HG03520 (cell line): ENCODE data around the gene PDZRN3.

Experiments
- ATAC-seq: cut with Tn5 transposase; IDR thresholded peaks from one replicate; pipeline ENCODE4 v1.9.1; 2021; ENCODE audit warnings: mild to moderate bottlenecking, moderate library complexity; ENCODE audit not compliant: unreplicated experiment

PDZRN3 gene

DNA sequence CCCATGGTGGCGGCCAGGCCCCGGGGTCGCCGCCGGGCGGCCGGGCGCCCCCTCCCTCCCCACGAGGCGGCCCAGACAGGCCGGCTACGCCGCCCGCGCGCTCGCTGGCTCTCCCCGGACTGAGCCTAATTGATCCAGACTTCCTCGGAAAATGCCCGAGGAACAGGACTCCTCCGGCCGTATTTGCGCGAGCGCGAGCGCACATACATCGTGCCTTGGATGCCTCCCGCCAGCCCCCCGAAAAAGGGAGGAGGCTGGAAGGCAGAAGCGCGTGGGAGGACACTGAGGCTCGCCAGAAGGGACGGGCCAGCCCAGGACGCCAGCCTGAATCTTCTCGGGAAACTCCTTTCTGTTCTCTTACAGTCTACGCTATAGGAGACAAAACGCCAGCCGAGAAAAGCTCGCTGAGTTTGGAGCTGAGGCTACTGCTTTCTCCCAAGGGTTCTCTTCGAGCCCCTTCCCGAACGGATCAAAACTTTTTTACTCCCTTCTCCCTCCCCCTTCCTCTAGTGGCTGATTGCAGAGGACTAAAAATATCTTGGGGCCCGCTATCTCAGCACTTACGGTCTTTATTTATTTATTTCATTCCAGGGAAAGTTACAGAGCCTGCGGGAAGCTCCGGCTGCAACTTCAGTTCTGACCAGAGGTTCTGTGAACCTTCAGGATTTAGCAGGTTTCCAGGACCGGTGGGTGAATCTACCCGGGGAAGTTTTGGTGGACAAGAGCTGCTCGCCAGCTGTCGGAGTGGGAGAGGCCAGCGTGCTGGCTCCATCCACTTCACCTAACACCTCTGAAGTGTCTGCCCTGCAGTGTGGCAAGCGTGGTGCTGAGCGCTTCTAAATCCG is at the start of gene PDZRN3:
TSS of gene PDZRN3 (minus strand) at position 121 of the 845 bp plus-strand sequence.
- no peak for ATAC-seq

DNA sequence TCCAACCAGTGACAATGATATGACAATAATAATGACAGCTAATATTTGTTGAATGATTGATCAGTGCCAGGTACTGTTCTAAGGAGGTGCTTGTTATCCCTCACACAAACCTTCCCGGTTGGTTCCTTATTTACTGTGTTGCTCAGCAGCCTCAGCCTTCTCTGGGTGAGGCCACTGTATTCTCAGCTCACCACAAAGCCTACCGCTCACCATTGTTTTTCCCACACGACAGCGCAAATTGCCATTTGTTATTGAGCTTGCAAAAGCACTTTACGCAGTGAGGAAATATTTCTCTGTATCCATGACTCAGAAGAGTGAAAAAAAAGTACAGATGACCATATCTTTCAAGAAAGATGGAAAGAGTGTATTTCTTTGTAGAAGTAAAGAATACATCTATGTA is 49.5 kb upstream of the PDZRN3 start:
- no peak for ATAC-seq

DNA sequence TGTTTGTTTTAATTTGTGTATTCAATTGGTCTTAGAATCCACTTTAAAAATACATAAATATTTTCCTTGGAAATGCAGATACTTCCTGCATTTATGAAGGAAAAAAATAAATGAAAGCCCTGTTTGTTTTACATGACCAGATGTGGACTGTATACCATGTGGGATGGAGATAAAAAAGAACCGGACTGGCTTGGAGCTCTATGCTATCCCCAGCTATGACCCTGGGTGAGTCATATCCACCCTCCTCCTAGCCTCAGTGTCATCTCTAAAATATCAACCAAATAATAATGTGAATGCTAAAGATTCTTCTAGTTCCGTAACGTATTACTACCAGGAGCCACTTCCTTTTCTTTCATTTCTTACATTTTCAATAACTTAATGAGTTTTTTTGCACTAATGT is 44.5 kb upstream of the PDZRN3 start:
- ATAC-seq, result no peak

DNA sequence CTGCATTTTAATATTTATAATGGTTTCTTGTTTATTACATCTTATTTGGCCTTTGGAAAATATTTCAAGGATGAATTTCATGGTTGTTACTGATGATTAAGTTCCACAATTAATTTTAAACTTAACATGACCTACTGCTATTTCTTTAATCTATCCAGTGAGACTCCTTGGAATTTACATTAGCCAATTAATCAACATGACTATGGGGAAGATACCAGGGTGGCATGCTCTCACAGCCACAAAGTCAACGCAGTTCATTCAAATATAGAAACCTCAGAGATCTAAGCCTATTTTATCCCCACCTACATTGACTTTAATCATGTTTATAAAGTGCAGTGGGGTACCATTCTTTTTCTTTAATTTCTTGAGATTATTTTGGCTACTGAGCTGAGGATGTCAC is 43.6 kb upstream of the PDZRN3 start:
- no peak for ATAC-seq

DNA sequence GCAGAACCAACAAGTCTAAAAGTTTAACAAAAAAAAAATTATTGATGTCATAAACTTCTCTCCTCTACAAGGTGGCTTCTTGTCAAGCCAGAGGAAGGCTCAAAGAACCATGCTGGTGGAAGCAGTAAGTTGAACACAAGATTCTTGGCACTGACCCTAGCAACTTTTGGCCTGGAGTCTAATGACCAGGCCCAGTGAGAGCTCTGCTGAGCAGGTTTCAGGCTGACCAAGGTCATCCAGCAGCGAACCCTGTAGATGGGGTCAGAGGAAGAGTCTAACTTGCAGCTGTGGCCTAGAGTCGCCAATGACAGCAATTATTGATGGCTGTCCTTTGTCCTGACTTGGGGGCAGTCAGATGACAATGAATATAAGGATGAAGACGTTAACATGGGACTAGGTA is 43.1 kb upstream of the PDZRN3 start:
- ATAC-seq, result no peak

DNA sequence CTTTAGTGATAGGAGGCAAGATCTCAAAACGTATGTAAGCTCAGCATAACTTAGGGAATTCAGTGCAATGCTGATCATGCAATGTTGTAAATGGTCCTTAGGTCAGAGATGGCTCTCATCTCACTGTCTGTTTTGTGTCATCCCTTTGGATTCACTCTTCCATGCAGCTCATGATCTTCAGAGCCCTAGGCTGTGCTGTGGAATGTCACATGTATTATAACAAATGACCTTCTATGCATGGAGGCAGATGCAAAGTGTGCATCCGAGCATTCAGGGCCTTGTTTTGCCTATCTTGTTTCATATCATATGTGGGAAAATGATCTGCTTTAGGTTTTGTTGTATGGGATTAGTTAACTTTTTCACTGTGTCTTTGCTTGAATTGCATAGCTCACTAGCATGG is 40.5 kb upstream of the PDZRN3 start:
- no peak for ATAC-seq

DNA sequence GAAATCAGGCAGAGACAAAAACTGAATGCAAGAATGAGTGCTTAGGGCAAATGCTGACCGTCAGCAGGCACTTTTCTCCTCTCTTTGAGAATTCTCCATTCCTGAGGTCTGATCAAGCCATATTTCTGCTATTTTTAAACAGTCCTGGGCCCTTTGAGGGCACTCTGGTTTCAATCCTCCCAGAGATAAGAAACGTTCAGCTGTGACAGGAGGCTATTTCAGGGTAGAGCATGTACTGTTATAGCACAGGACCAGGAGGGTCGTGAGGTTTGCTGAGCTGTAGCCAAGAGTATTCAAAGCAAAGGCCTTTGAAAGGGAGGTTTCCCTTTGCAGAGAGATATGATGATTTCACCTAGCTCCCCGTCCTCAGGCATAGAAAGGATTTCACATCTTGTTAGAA is 39.6 kb upstream of the PDZRN3 start:
- ATAC-seq, result no peak

DNA sequence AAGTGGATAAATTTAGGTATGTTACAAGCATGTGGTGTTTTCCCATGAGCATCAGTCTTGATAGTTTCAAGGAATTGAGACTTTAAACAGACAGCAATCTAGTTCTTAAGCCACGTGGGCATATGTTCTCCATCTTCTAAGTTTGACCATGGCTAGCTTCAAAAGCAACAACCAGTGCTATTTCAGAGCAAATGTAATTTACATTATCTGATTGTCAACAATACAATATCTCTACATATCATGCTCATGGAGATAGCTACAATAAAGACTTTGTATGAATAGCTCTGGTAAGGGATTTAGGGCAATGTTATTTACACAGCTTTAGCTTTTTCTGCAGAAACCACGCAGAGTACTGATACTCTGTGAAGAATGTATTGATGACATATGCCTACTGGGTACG is 38.8 kb upstream of the PDZRN3 start:
- ATAC-seq, result no peak

DNA sequence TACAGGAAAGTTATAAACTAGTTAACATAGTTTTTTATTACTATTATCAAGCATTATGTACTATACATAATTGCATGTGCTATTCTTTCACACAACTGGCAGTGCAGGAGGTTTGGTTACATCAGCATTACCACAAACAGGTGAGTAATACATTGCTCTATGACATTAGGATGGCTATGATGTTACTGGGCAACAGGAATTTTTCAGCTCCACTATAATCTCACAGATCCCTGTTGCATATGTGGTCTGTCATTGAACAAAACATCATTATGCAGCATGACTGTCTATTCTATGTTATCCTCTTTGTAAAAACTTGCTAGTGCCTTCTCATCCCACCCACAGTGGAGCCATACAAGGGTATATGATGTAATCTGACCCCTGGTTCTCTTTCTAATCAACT is 36.5 kb upstream of the PDZRN3 start:
- ATAC-seq, result no peak

DNA sequence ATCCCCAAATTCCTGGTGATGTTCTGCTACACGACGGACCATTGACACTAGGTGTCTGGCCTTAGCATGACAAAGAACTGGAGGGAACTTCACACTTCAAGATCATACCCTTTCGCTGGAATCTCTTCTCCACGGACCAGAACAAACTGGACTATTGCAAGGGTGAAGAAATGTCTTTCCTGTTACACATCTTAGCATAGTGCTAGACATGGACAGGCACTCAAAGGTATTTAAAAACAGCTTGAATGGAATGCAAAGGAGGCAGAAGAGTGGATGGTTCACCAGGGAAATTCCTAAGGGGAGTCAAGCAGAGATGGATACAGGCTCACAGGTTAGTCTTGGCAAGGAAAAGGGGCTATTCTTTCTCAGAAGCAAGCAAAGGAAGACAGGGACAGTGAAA is 33.5 kb upstream of the PDZRN3 start:
- ATAC-seq, result no peak

DNA sequence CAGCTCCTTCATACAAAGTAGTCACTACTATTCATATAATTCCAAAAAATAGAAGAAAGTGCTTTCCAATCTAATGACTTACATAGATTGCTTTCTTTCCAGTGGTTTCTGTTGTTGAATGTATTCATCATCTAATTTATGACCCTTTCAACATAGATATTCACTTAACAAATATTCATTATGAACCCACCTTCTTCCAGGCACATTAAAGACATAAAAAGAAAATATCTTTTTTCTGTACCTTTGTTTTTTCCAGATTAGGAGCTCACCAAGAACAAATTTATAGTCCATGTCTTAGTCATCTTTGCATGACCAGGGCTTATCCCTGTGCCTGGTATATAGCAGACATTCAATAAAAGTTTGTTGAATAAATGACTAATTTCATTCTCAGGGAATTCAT is 32.4 kb upstream of the PDZRN3 start:
- ATAC-seq, result no peak

DNA sequence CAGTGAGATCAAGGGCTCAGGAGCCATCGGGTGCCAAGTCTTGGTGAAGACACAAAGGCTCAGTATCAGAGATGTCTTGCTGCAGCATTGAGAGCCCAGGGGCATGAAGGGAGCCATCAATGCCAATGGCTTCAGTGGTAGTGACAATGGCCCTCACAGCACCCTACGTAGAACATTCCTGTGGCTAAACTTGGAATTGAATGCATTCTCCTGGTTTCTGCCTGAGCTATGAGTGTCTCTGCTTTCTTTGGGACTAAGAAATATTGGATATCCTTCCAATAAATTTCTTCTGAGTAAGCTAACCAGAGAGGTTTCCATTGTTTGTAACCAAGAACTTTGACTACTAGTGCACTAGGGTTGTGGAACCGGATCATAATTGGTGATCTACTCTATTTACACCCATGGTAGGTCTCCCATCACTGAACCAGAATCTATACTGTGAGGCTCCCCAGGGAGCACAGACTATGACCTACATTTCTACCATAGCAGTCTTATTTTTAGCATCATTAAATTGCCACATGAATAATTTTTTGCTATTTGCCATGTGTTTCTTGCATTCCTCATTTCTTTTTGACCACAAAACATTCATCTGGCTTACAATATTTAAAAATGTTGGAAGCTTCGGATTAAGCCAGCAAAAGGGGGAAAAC is 31.6 kb upstream of the PDZRN3 start:
- ATAC-seq, result no peak

DNA sequence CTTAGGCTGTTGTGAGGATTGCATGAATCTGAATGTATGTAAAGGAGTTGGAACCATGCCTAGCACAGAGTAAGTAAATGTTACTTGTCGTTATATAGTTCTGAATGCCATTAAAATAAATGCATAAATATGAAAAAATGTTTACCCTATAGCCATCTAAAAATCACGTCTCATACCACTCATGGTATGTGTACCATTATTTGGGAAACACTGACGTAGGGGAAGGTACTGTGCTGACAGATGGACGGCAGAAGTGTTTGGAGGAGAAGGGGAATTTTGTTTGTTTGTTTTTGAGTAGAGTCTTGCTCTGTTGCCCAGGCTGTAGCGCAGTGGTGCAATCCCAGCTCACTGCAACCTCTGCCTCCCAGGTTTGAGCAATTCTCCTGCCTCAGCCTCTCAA is 30.5 kb upstream of the PDZRN3 start:
- no peak for ATAC-seq

DNA sequence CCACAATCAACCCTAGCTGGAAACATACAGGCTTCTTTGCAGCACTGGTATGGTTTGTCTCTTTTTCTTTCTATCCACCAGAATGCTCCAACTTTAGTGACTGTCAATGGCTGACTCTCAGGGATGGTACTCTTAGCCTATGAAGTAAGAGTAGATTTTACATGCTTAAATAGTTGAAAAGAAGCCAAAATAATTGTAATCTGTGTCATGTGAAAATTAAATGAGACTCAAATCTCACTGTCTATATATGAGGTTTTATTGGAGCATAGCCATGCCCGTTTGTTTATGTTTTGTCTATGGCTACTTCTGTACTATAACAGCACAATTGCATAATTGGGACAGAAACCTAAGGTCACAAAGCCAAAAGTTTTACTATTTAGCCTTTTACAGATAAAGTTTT is 29.1 kb upstream of the PDZRN3 start:
- ATAC-seq, result no peak

DNA sequence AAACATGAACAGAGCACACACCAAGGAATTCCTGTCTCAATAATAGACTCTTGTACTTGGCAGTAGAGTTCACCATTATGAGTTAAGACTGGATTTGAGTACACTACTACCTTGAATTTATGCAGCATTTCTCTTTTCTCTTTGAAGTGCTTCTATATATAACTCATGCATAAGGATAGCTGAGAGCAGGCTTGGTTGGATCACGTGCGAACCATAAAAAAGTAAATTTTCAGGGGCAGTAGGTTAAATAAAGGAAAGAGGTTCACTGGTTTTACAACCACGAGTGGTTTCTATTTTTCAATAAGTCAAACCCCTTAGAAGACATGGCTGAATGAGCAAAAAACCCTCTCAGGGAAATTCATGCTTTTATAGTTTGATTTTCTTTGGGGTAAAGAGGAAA is 28.6 kb upstream of the PDZRN3 start:
- ATAC-seq, result no peak

DNA sequence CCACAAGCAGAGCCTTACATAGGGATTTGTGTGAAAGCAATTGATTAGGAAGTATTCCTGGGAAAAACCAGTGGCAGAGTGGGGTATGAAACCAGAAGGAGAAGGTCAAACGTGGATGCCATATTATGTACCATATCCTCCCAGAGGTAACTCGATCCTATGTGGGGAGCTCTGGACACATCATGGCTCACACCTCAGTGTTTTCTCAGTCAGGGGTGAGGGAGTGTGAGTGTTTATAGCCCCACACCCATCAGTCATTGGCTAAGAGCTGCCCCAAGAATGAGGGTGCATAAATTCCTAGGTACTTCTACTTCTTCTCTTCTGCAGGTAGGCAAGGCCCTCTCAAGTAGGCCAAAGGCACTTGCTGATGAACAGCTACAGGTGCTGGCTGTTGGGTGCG is 28.2 kb upstream of the PDZRN3 start:
- no peak for ATAC-seq

DNA sequence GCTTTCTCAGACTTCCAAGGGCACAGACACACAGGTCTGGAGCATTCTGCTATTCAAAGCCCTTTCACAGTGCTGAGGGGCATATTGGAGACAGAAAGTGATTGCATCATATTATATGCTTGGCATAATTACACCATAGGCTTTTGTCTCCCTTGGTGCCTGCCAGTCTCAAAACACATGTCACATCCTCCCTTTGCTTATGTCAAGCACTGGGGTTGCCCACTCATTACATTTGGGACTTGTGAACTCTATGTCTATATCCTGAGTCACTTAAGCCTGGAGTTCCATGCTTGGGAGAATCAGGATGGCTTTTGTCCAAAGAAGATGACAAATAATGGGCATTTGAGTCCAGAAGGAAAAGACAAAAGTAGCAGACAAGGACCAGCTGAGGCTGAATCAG is 12.3 kb upstream of the PDZRN3 start:
- no peak for ATAC-seq

DNA sequence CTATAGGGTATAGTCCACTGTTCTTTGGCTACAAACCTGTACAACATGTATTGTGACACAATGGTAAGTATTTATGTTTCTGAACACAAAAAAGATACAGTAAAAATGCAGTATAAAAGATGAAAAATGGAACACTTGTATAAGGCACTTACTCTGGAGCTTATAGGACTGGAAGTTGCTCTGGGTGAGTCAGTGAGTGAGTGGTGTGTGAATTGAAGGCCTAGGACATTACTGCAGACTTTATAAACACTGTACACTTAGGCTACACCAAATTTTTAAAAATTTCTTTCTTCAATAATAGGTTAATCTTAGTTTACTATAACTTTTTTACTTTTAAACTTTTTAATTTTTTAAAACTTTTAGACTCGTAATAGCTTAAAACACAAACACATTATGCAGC is 10.5 kb upstream of the PDZRN3 start:
- ATAC-seq, result no peak

DNA sequence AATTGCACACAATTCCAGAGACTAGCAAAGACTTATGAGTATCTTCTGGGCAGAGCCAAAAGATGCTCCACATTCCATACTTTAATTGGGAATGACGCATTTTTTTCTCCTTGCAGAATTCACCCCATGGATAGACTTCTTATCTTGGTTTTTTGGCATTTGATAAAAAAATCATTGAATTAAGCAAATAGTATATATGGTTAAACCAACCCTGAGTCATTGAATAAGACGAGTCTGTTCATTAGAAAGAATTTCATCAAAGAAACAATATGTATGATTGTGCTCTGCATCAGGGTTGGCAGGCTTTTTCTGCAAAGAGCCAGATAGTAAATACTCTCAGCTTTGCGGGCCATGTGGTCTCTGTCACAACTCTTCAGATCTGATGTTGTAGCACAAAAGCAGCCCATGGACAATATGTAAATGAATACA is 9.2 kb upstream of the PDZRN3 start:
- ATAC-seq, result no peak

DNA sequence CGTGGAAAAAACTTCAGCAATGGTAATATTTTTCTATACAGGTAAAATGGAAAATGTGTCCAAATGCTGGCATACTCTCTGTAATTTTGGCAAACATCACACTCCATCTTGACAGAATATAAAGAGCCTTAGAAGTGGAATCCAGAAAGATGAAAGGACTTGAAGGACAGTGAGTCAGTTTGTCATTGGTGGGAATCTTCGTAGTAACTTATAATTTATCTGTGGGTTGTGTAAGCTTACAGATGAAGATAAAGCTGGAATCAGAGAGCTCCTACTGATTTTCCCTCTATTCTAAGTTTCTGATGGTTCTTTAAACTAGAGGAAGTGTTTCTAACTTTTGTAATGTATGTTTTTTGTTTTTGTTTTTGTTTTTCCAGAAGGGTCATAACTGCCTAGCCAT is 8.7 kb upstream of the PDZRN3 start:
- ATAC-seq, result no peak

DNA sequence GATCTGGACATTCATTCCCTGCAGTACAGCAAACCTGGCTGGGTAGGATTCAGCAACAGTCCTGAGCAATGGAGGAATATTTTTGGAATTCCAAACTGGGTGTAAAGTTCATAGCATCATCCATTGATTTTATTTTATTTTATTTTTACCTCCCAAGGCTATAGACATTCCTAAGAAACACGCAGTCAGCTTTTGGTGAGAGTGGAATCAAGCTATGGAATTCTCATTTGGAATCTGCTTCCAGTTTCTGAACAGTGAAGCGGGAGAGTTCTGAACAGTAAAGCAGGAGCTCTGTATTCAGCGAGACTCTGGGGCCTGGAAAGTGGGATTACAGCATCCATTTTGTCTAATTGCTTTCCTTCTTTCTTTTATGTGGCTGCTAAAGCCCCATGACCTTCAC is 1.4 kb upstream of the PDZRN3 start:
- ATAC-seq, result no peak

DNA sequence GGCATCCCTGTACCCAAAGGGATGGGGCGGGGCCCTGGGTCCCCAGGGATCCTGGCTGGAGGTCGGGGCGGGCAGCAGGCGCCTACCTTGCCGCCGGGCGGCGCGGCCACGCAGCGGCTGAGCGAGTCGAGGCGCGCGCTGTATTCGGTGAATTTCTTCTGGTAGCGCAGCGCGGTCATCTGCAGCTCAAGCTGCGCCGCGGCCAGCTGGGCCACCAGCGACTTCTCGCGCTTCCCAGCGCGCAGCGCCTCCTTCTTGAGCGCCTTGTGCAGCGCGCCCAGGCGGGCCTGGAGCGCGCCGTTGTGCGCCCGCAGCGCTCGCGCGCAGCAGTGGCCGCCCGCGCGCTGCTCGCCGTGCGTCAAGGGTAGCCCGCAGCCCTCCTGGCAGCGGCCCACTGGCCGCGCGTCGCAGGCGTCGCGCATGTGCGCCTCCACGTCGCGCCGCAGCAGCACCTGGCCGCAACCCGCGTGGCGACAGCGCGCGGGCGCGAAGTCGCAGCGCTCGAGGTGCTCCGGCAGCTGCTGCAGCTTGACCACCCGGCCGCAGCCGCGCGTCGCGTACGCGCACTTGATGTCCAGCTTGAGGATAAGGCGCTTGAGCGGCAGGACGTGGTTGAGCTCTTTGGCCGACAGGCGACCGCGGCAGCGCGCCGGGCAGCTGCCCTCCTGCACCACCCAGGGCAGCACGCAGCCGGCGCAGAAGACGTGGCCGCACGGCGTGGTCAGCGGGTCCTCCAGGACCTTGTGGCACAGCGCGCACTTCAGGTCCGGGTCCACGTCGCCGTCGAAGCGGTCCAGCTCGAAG is 522 bp downstream of the PDZRN3 start:
- ATAC-seq, result no peak
